Measurements from ENCODE around the gene CSPG4.
"Not testable (repeated sequence)": the region's sequence is repeated elsewhere in the genome, so short reads cannot be mapped to it uniquely, and the experiment has no call there.

CSPG4 gene

GRCh38 chr15:75697974-75698747 lies 14.5 kb downstream of the CSPG4 start:
- in situ Hi-C loops (cut with HindIII; ENCODE audit: low pct_unique_long_range_greater_than_20kb, low sequenced_read_pairs); DNase-seq (ENCODE audit: low read depth in 1 of 2, low spot score in 1 of 2): not testable (repeated sequence)

GRCh38 chr15:75697523-75697922 lies 15.1 kb downstream of the CSPG4 start:
- no peak for DNase-seq (ENCODE audit: low read depth in 1 of 2, low spot score in 1 of 2)
- TF ChIP-seq JUND (IDR thresholded peaks at IDR 0.05; ENCODE audit: low read depth) = no peak

GRCh38 chr15:75696854-75697259 lies 15.8 kb downstream of the CSPG4 start:
- no peak for DNase-seq (ENCODE audit: low read depth in 1 of 2, low spot score in 1 of 2)
- in situ Hi-C loops (cut with HindIII; ENCODE audit: low pct_unique_long_range_greater_than_20kb, low sequenced_read_pairs) = no loop called here
- no peak for TF ChIP-seq JUND (IDR thresholded peaks at IDR 0.05; ENCODE audit: low read depth)

More at GRCh38 chr15:75697523-75697922, 15.1 kb downstream of the CSPG4 start:
- in situ Hi-C loops (cut with HindIII; ENCODE audit: low pct_unique_long_range_greater_than_20kb, low sequenced_read_pairs) = no loop called here

GRCh38 chr15:75696311-75696720 lies 16.3 kb downstream of the CSPG4 start:
- no peak for TF ChIP-seq JUND (IDR thresholded peaks at IDR 0.05; ENCODE audit: low read depth)
- in situ Hi-C loops (cut with HindIII; ENCODE audit: low pct_unique_long_range_greater_than_20kb, low sequenced_read_pairs) = no loop called here
- DNase-seq (ENCODE audit: low read depth in 1 of 2, low spot score in 1 of 2) = no peak

GRCh38 chr15:75695634-75696310 lies 16.9 kb downstream of the CSPG4 start:
- in situ Hi-C loops (cut with HindIII; ENCODE audit: low pct_unique_long_range_greater_than_20kb, low sequenced_read_pairs) = no loop called here
- DNase-seq (ENCODE audit: low read depth in 1 of 2, low spot score in 1 of 2) = no peak

GRCh38 chr15:75695220-75695619 lies 17.4 kb downstream of the CSPG4 start:
- TF ChIP-seq JUND (IDR thresholded peaks at IDR 0.05; ENCODE audit: low read depth) = no peak

More at GRCh38 chr15:75695634-75696310, 16.9 kb downstream of the CSPG4 start:
- no peak for TF ChIP-seq JUND (IDR thresholded peaks at IDR 0.05; ENCODE audit: low read depth)

GRCh38 chr15:75694241-75695182 lies 18.1 kb downstream of the CSPG4 start:
- TF ChIP-seq JUND (IDR thresholded peaks at IDR 0.05; ENCODE audit: low read depth) = no peak
- DNase-seq (ENCODE audit: low read depth in 1 of 2, low spot score in 1 of 2) = no peak
- in situ Hi-C loops (cut with HindIII; ENCODE audit: low pct_unique_long_range_greater_than_20kb, low sequenced_read_pairs) = no loop called here

More at GRCh38 chr15:75695220-75695619, 17.4 kb downstream of the CSPG4 start:
- in situ Hi-C loops (cut with HindIII; ENCODE audit: low pct_unique_long_range_greater_than_20kb, low sequenced_read_pairs) = no loop called here
- no peak for DNase-seq (ENCODE audit: low read depth in 1 of 2, low spot score in 1 of 2)

- DNase-seq (ENCODE audit: low read depth in 1 of 2, low spot score in 1 of 2) = no peak
- no peak for TF ChIP-seq JUND (IDR thresholded peaks at IDR 0.05; ENCODE audit: low read depth)
- in situ Hi-C loops (cut with HindIII; ENCODE audit: low pct_unique_long_range_greater_than_20kb, low sequenced_read_pairs) = no loop called here
Observed at GRCh38 chr15:75693501-75694240, 19.0 kb downstream of the CSPG4 start.

- DNase-seq (ENCODE audit: low read depth in 1 of 2, low spot score in 1 of 2); in situ Hi-C loops (cut with HindIII; ENCODE audit: low pct_unique_long_range_greater_than_20kb, low sequenced_read_pairs): not testable (repeated sequence)
Observed at GRCh38 chr15:75693028-75693427, 19.6 kb downstream of the CSPG4 start.

GRCh38 chr15:75692311-75692710 lies 20.3 kb downstream of the CSPG4 start:
- DNase-seq (ENCODE audit: low read depth in 1 of 2, low spot score in 1 of 2); in situ Hi-C loops (cut with HindIII; ENCODE audit: low pct_unique_long_range_greater_than_20kb, low sequenced_read_pairs): not testable (repeated sequence)

GRCh38 chr15:75689429-75689828 lies 23.2 kb downstream of the CSPG4 start:
- in situ Hi-C loops (cut with HindIII; ENCODE audit: low pct_unique_long_range_greater_than_20kb, low sequenced_read_pairs); DNase-seq (ENCODE audit: low read depth in 1 of 2, low spot score in 1 of 2): not testable (repeated sequence)

GRCh38 chr15:75688831-75689230 lies 23.8 kb downstream of the CSPG4 start:
- DNase-seq (ENCODE audit: low read depth in 1 of 2, low spot score in 1 of 2) = no peak

More at GRCh38 chr15:75688831-75689230, 23.8 kb downstream of the CSPG4 start:
- no peak for TF ChIP-seq JUND (IDR thresholded peaks at IDR 0.05; ENCODE audit: low read depth)
- in situ Hi-C loops (cut with HindIII; ENCODE audit: low pct_unique_long_range_greater_than_20kb, low sequenced_read_pairs) = no loop called here

Measured in T47D (cell line).